Activated CD4-positive, alpha-beta memory T cell treated with anti-CD3 and anti-CD28 coated beads, Interleukin-2, amount 10 ng/mL, durations not matched to agents 7 days and 5 days (primary cell): ENCODE data around the gene SETBP1. TPM values are rescaled to one million over a fixed set of nuclear protein-coding genes. Genes with fewer than 3 reads are reported as not detected.

Experiments
- CTCF ChIA-PET: fragments of 350-600 bp; sonication (Branson Sonifier 250); formaldehyde crosslinking; loops from one replicate; lab custom pipeline; 2021; ENCODE audit warnings: antibody characterized with exemption, inconsistent platforms; lab: Charles Lee
- POLR2A ChIA-PET: fragments of 350-600 bp; sonication (Branson Sonifier 250); formaldehyde crosslinking; loops from one replicate; lab custom pipeline; 2021; ENCODE audit warnings: antibody characterized with exemption; lab: Charles Lee
- DNase-seq: peaks from one replicate; pipeline ENCODE4 v3.0.0-alpha.2; 2020
- H3K27ac Mint-ChIP-seq: one replicate; pipeline ENCODE4 v1.8.0; 2021; ENCODE audit warnings: mild to moderate bottlenecking, mixed read lengths
- H3K27me3 Mint-ChIP-seq: one replicate; pipeline ENCODE4 v1.8.0; 2021; ENCODE audit warnings: mixed read lengths
- H3K36me3 Mint-ChIP-seq: one replicate; pipeline ENCODE4 v1.8.0; 2021; ENCODE audit warnings: low read depth, mixed read lengths
- H3K4me1 Mint-ChIP-seq: one replicate; pipeline ENCODE4 v1.8.0; 2021; ENCODE audit warnings: mixed read lengths
- H3K4me3 Mint-ChIP-seq: one replicate; pipeline ENCODE4 v1.8.0; 2021; ENCODE audit warnings: mild to moderate bottlenecking, mixed read lengths
- H3K9me3 Mint-ChIP-seq: one replicate; pipeline ENCODE4 v1.8.0; 2021; ENCODE audit warnings: mixed read lengths
- total RNA-seq, 2 experiments: library from RNA; stranded (reverse); gene quantifications; one replicate each; pipeline ENCODE4 v1.2.3, GENCODE V29; 2021

Gene SETBP1
- total RNA-seq, 2 experiments from 2014 or later: 15.8 to 18.2 TPM

DNA sequence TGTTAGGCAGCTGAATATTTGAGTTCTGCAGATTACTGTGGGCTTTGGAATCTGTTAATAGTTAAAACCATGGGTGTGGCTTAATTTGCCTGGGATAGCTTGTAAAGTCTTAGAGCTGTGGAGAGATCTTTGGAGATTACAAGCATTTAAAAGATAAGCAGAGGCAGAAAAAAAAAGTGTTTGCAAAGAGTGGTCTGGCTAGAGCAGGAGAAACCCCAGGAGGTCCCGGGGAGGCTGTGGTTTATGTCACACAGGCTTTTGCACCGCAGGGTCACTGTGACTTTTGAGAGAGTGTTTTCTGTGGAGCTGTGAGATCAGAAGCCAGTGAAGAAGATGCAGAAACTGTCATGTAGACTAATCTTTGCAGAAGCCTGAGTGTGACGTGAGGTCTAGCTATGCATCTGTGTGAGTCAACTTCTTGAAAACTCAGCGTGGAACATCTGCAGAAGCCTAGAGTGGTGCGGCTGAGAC, 49.0 kb downstream of the SETBP1 start:
- no peak overlapping the region for H3K4me3 Mint-ChIP-seq
- CTCF ChIA-PET: interaction anchor here (1.6 to 2.1 kb wide), 2 partner anchors 51 to 483 kb away, joined by 3 to 8 read pairs; no protein-coding TSS in a partner anchor
- peaks cover 14% of the 10 kb centered on the region for H3K27me3 Mint-ChIP-seq
- H3K4me1 Mint-ChIP-seq: peaks cover 100% of the 10 kb centered on the region
- peaks cover 55% of the 10 kb centered on the region for H3K36me3 Mint-ChIP-seq
- DNase-seq: peak; percentile 41
- H3K9me3 Mint-ChIP-seq: peaks cover 2% of the 10 kb centered on the region
- peak overlapping the region; percentile 26 for H3K27ac Mint-ChIP-seq
- POLR2A ChIA-PET: interaction anchor here (1.8 to 3.9 kb wide), 3 partner anchors 12 to 50 kb away, joined by 6 to 20 read pairs (median 11); no protein-coding TSS in a partner anchor

DNA sequence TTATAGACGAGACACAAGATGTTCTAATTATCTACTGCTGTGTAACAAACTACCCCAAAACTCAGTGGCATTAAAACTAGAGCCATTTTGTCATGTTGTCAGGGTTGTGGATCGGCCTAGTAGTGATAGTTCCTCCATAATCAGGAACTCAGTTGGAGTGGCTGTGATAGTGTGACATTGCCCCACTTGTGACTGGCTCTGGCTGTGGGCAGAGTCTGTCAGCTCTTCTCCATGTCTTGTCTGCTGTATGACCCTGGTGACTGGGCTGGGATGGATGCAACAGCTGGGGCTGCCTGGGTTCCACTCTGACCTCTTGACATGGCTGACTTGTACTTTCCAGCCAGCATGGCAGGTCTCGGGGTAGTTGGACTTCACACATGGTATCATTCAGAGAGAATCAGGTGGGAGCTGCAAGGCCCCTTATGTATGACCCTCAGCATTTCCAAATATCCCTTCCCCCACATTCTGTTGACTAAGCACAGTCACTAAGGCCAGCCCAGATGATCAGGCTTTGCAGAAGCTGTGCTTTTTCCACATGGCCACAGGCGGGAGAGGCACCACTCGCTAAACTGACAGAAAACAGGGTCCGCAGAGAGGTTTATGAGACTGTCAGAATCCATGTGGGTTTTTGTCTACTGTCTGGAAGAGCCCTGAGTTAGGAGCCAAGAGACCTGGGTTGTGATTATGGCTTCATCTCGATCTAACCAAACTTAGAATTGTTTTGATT, 50.3 kb downstream of the SETBP1 start:
- POLR2A ChIA-PET: interaction anchor here (3.9 kb wide), 1 partner anchor 13 kb away, joined by 20 read pairs; no protein-coding TSS in a partner anchor
- H3K4me3 Mint-ChIP-seq: no peak overlapping the region
- H3K9me3 Mint-ChIP-seq: peaks cover 2% of the 10 kb centered on the region
- peaks cover 92% of the 10 kb centered on the region for H3K4me1 Mint-ChIP-seq
- H3K36me3 Mint-ChIP-seq: peaks cover 63% of the 10 kb centered on the region
- H3K27me3 Mint-ChIP-seq: peaks cover 22% of the 10 kb centered on the region
- H3K27ac Mint-ChIP-seq: no peak overlapping the region
- DNase-seq: no peak
- CTCF ChIA-PET: no interaction called here

GRCh38 chr18:44731530-44732237, 51.0 kb downstream of the SETBP1 start:
- POLR2A ChIA-PET: interaction anchor here (1.4 to 2.2 kb wide), 2 partner anchors 14 to 51 kb away, joined by 4 to 12 read pairs; partner anchors contain the start of gene SETBP1
- Mint-ChIP-seq H3K4me3 (no peak overlapping the region), H3K9me3 (peaks cover 2% of the 10 kb centered on the region), H3K27ac (peak overlapping the region; percentile 13), H3K27me3 (peaks cover 25% of the 10 kb centered on the region), H3K4me1 (peaks cover 85% of the 10 kb centered on the region), H3K36me3 (peaks cover 69% of the 10 kb centered on the region)
- no peak for DNase-seq
- CTCF ChIA-PET: no interaction called here

DNA sequence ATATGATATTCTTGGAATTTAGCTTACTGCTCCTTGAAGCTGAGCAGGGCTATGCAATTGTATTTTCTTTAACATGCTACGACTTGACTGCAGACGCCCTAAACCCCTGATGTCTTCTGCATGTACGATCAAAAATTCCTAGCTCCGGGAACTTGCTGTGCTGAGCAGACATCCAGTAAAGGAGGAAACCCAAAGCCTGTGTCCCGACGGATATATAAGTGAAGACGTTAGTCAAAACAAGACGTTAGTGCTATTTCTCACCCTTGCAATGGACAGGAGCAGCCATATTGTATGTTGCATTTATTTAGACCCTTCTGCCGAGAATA, 51.5 kb downstream of the SETBP1 start:
- POLR2A ChIA-PET: interaction anchor here (1.4 to 2.2 kb wide), 2 partner anchors 15 to 52 kb away, joined by 4 to 12 read pairs; partner anchors contain the start of gene SETBP1

DNA sequence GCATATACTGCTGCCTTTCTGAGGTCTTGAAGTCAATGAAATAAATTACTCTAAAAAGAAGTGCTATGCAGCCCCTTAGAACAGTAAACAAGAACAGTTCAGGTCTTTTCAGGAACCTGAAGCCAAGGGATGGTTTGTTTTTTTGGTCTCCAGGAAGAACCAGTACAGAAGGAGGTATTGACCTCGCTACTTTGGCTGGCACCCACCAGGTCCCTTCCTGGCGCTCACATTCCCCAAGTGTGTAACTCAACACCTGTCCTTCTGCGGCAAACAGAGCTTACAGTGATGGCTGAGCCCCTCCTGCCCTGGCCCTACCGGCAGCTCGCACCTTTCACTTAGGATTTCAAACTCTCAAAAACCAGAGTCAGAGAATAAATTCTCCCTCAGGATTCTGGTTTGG, 51.9 kb downstream of the SETBP1 start:
- ChIA-PET POLR2A (interaction anchor here (0.8 to 2.2 kb wide), 4 partner anchors 9 to 52 kb away, joined by 3 to 12 read pairs (median 5); partner anchors contain the start of gene SETBP1), CTCF (interaction anchor here (2.6 kb wide), 1 partner anchor 54 kb away, joined by 8 read pairs; no protein-coding TSS in a partner anchor)
- peaks cover 76% of the 10 kb centered on the region for H3K4me1 Mint-ChIP-seq
- peaks cover 65% of the 10 kb centered on the region for H3K36me3 Mint-ChIP-seq
- H3K27ac Mint-ChIP-seq: no peak overlapping the region
- H3K27me3 Mint-ChIP-seq: peaks cover 27% of the 10 kb centered on the region
- peaks cover 2% of the 10 kb centered on the region for H3K9me3 Mint-ChIP-seq
- H3K4me3 Mint-ChIP-seq: no peak overlapping the region
- DNase-seq: no peak

More for the DNA sequence above, 51.5 kb downstream of the SETBP1 start:
- CTCF ChIA-PET: no interaction called here
- Mint-ChIP-seq H3K27ac (no peak overlapping the region), H3K36me3 (peaks cover 68% of the 10 kb centered on the region), H3K4me1 (peaks cover 80% of the 10 kb centered on the region), H3K9me3 (peaks cover 2% of the 10 kb centered on the region), H3K27me3 (peaks cover 27% of the 10 kb centered on the region), H3K4me3 (no peak overlapping the region)
- no peak for DNase-seq

- Mint-ChIP-seq H3K4me1 (peaks cover 70% of the 10 kb centered on the region), H3K4me3 (no peak overlapping the region), H3K9me3 (peaks cover 2% of the 10 kb centered on the region), H3K27me3 (peaks cover 27% of the 10 kb centered on the region), H3K27ac (peak overlapping the region; percentile 8), H3K36me3 (peaks cover 65% of the 10 kb centered on the region)
- ChIA-PET POLR2A (interaction anchor here (0.8 to 2.2 kb wide), 6 partner anchors 7 to 53 kb away, joined by 3 to 12 read pairs (median 4); partner anchors contain the start of gene SETBP1), CTCF (interaction anchor here (1.0 to 2.6 kb wide), 3 partner anchors 14 to 54 kb away, joined by 3 to 8 read pairs (median 3); no protein-coding TSS in a partner anchor)
- peak; percentile 59 for DNase-seq
These were observed 52.5 kb downstream of the SETBP1 start for GRCh38 chr18:44733069-44733753.

- no peak for DNase-seq
- Mint-ChIP-seq H3K36me3 (peaks cover 61% of the 10 kb centered on the region), H3K4me1 (peaks cover 63% of the 10 kb centered on the region), H3K4me3 (no peak overlapping the region), H3K9me3 (peaks cover 2% of the 10 kb centered on the region), H3K27me3 (peaks cover 26% of the 10 kb centered on the region), H3K27ac (no peak overlapping the region)
- POLR2A ChIA-PET: interaction anchor here (1.0 to 2.2 kb wide), 4 partner anchors 8 to 26 kb away, joined by 3 to 12 read pairs (median 3); no protein-coding TSS in a partner anchor
- CTCF ChIA-PET: interaction anchor here (1.0 to 2.6 kb wide), 3 partner anchors 14 to 55 kb away, joined by 3 to 8 read pairs (median 3); no protein-coding TSS in a partner anchor
These were observed 53.2 kb downstream of the SETBP1 start for GRCh38 chr18:44733754-44734465.

DNA sequence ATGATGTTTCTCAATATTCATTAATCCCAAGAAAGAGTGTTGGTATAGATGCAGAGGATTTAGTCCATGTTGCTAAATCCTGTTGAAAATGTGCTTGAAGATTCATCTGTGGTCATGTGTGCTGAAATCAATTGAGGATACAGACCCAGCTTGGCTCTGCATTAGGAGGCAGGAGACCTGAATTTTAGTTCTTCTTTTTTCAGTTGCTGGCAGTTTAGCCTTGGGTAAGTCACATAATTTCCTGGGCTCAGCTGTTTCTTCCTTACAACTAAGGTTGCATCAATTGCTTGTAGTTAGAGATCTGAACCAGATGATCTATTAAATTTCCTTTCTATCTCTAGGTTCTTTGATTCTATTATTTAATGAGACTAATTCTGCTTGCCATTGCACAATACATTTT, 54.4 kb downstream of the SETBP1 start:
- CTCF ChIA-PET: interaction anchor here (2.6 kb wide), 1 partner anchor 56 kb away, joined by 8 read pairs; no protein-coding TSS in a partner anchor
- POLR2A ChIA-PET: no interaction called here
- no peak for DNase-seq
- Mint-ChIP-seq H3K27ac (no peak overlapping the region), H3K4me1 (peaks cover 51% of the 10 kb centered on the region), H3K4me3 (no peak overlapping the region), H3K36me3 (peaks cover 49% of the 10 kb centered on the region), H3K27me3 (peaks cover 32% of the 10 kb centered on the region), H3K9me3 (peaks cover 2% of the 10 kb centered on the region)

DNA sequence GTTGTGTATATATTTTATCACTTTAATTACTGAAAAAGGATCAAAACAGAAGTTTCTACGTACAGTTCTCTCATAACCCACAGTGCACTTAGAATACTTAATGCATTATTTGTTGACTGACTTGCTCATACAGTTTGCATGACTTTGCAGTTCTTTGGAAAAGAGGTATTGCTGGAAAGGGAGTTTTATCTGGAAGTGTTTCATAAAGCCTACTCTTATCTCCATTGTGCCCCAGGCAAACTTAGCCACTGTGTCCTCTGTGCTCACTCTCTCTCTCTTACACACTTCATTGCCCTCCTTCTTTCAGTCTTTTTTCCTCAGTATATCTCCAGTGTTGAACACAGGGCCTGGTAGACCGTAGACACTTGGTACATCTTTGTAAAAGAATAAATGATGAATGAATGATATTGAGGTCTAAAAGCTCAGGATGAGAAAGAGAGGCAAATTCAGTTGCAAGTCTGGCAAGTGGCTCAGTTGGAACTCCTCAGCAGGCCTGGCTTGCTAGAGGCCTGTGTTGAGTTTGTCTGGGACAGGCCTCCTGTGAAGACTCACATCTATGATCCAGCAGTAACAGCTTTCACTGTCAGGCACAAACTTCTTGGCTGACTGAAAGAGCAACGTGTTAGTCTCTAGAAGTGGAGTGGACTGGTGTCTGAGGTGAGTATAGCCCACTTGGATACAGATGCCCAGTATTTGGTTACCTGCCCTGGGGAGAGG, 56.1 kb downstream of the SETBP1 start:
- Mint-ChIP-seq H3K4me3 (no peak overlapping the region), H3K4me1 (peaks cover 34% of the 10 kb centered on the region), H3K36me3 (peaks cover 33% of the 10 kb centered on the region), H3K27me3 (peaks cover 40% of the 10 kb centered on the region), H3K27ac (no peak overlapping the region), H3K9me3 (no peaks in the 10 kb centered on the region)
- ChIA-PET POLR2A (interaction anchor here (1.0 kb wide), 1 partner anchor 11 kb away, joined by 3 read pairs; no protein-coding TSS in a partner anchor), CTCF (interaction anchor here (0.5 kb wide), 1 partner anchor 1720 kb away, joined by 4 read pairs; no protein-coding TSS in a partner anchor)
- no peak for DNase-seq

- H3K4me1 Mint-ChIP-seq: peaks cover 25% of the 10 kb centered on the region
- H3K27ac Mint-ChIP-seq: no peak overlapping the region
- no peak overlapping the region for H3K4me3 Mint-ChIP-seq
- ChIA-PET CTCF (no interaction called here), POLR2A (interaction anchor here (0.5 kb wide), 1 partner anchor 16 kb away, joined by 3 read pairs; no protein-coding TSS in a partner anchor)
- H3K9me3 Mint-ChIP-seq: no peaks in the 10 kb centered on the region
- DNase-seq: no peak
- peaks cover 38% of the 10 kb centered on the region for H3K27me3 Mint-ChIP-seq
- peaks cover 26% of the 10 kb centered on the region for H3K36me3 Mint-ChIP-seq
These were observed 56.9 kb downstream of the SETBP1 start for GRCh38 chr18:44737623-44738022.

DNA sequence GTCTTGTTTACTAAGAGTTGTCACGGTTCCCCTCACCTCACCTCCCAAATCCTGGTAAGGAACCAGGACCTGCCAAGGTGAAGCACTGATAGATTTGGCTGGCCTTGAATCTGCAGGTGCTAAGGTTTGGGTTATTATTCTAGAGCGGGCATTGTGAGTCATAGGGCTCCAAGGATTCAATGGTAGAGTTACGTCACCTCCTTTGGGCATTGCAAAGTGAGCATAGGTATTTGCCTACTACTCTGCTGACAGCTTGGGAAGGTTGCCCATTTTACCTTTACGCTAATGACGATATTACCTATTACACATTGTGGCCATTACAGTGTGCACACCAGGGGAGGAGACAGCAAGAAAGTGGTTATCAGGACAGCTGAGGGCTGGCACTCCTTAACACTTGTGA, 59.3 kb downstream of the SETBP1 start:
- ChIA-PET POLR2A (no interaction called here), CTCF (no interaction called here)
- no peak for DNase-seq
- no peak overlapping the region for H3K27ac Mint-ChIP-seq
- H3K27me3 Mint-ChIP-seq: peaks cover 43% of the 10 kb centered on the region
- H3K9me3 Mint-ChIP-seq: no peaks in the 10 kb centered on the region
- H3K4me3 Mint-ChIP-seq: no peak overlapping the region
- H3K36me3 Mint-ChIP-seq: peaks cover 23% of the 10 kb centered on the region
- peaks cover 5% of the 10 kb centered on the region for H3K4me1 Mint-ChIP-seq
